GM23338 (cell line): ENCODE measurements around the gene CLIP2. TPM values are rescaled to one million over a fixed set of nuclear protein-coding genes. Genes with fewer than 3 reads are reported as not detected.

Experiments
- ATAC-seq: fragments of 200-7000 bp; cut with Tn5 transposase; 3 replicates; pipeline ENCODE4 v1.9.1; 2020
- DNase-seq: peaks from one replicate; pipeline ENCODE4 v3.0.0-alpha.2; 2015; ENCODE audit warnings: low spot score
- H2AFZ ChIP-seq: fragments of 200-600 bp; sonication (generic); 2 replicates; pipeline ENCODE4 v1.8.0; 2016; ENCODE audit warnings: antibody characterized with exemption, mild to moderate bottlenecking, moderate library complexity
- H3F3A ChIP-seq: fragments of 200-600 bp; sonication (generic); replicated peaks from 2 replicates; pipeline ENCODE4 v1.8.0; 2017; ENCODE audit warnings: antibody characterized with exemption, mixed run types, low read depth
- H3K27ac ChIP-seq: fragments of 200-600 bp; sonication (generic); 2 replicates; pipeline ENCODE4 v1.6.1; 2016; ENCODE audit warnings: low read depth
- H3K27me3 ChIP-seq: fragments of 200-600 bp; sonication (generic); 2 replicates; pipeline ENCODE4 v1.8.0; 2016; ENCODE audit warnings: mild to moderate bottlenecking, mixed run types, moderate library complexity; ENCODE audit not compliant: insufficient read depth
- H3K36me3 ChIP-seq: fragments of 200-600 bp; sonication (generic); 2 replicates; pipeline ENCODE4 v1.8.0; 2016; ENCODE audit warnings: mild to moderate bottlenecking; ENCODE audit not compliant: insufficient read depth
- H3K4me1 ChIP-seq: fragments of 200-600 bp; sonication (generic); 2 replicates; pipeline ENCODE4 v1.8.0; 2016; ENCODE audit warnings: mild to moderate bottlenecking, moderate library complexity; ENCODE audit not compliant: insufficient read depth
- H3K4me2 ChIP-seq: fragments of 200-600 bp; sonication (generic); 2 replicates; pipeline ENCODE4 v1.7.1; 2017; ENCODE audit warnings: mixed run types
- H3K4me3 ChIP-seq: fragments of 200-600 bp; sonication (generic); 2 replicates; pipeline ENCODE4 v1.6.1; 2016; ENCODE audit warnings: mixed run types
- H3K79me2 ChIP-seq: fragments of 200-600 bp; sonication (generic); replicated peaks from 2 replicates; pipeline ENCODE4 v1.8.0; 2017; ENCODE audit warnings: mild to moderate bottlenecking; ENCODE audit not compliant: insufficient read depth
- H3K9me2 ChIP-seq: fragments of 200-600 bp; sonication (generic); 2 replicates; pipeline ENCODE4 v1.8.0; 2017; ENCODE audit not compliant: insufficient read depth
- H4K20me1 ChIP-seq: fragments of 200-600 bp; sonication (generic); replicated peaks from 2 replicates; pipeline ENCODE4 v1.8.0; 2017; ENCODE audit warnings: mild to moderate bottlenecking; ENCODE audit not compliant: insufficient read depth
- H3K27ac Mint-ChIP-seq: 2 replicates; pipeline ENCODE4 v1.8.0; 2020; ENCODE audit warnings: inconsistent platforms, mild to moderate bottlenecking, moderate library complexity, mixed read lengths
- H3K27me3 Mint-ChIP-seq: 3 replicates; pipeline ENCODE4 v1.8.0; 2022; ENCODE audit warnings: low read depth, mild to moderate bottlenecking, moderate library complexity, mixed read lengths, inconsistent platforms; ENCODE audit not compliant: insufficient read depth, poor library complexity
- H3K36me3 Mint-ChIP-seq: 3 replicates; pipeline ENCODE4 v1.8.0; 2021; ENCODE audit warnings: low read depth, mild to moderate bottlenecking, inconsistent platforms, moderate library complexity, mixed read lengths
- H3K4me1 Mint-ChIP-seq: 3 replicates; pipeline ENCODE4 v1.8.0; 2020; ENCODE audit warnings: mild to moderate bottlenecking, inconsistent platforms, mixed read lengths
- H3K4me3 Mint-ChIP-seq: 3 replicates; pipeline ENCODE4 v1.8.0; 2021; ENCODE audit warnings: moderate library complexity, mild to moderate bottlenecking, inconsistent platforms, mixed read lengths
- H3K9me3 Mint-ChIP-seq: 3 replicates; pipeline ENCODE4 v1.8.0; 2020; ENCODE audit warnings: moderate library complexity, mild to moderate bottlenecking, inconsistent platforms, mixed read lengths
- EZH2phosphoT487 ChIP-seq: fragments of 200-600 bp; sonication (generic); IDR thresholded peaks from one replicate; pipeline ENCODE4 v1.8.1; 2018; ENCODE audit warnings: antibody characterized with exemption; ENCODE audit not compliant: unreplicated experiment
- JUNB ChIP-seq: IDR thresholded peaks from one replicate; pipeline ENCODE4 v1.6.1; 2016; ENCODE audit warnings: antibody characterized with exemption; ENCODE audit not compliant: unreplicated experiment
- STAT1 ChIP-seq: IDR thresholded peaks from one replicate; pipeline ENCODE4 v1.6.1; 2016; ENCODE audit warnings: antibody characterized with exemption; ENCODE audit not compliant: unreplicated experiment
- ZNF114 ChIP-seq: fragments of 250-450 bp; sonication (Bioruptor Pico); IDR thresholded peaks from 2 replicates; pipeline ENCODE4 v1.5.0; 2020; ENCODE audit warnings: mild to moderate bottlenecking, moderate library complexity
- ZNF462 ChIP-seq: fragments of 250-450 bp; sonication (Bioruptor Pico); IDR thresholded peaks from 2 replicates; pipeline ENCODE4 v1.5.0; 2020; ENCODE audit warnings: mild to moderate bottlenecking, moderate library complexity
- polyA plus RNA-seq: library from polyadenylated mRNA; unstranded; fragments of >200 nt; fragmentation: Nextera tagmentation; extraction: Ambion mirVana; gene quantifications from 2 replicates; pipeline ENCODE4 v1.2.1, GENCODE V29; 2016
- total RNA-seq: library from RNA; depleted of rRNA; stranded (reverse); fragments of >200 nt; shearing (Covaris generic); gene quantifications from 2 replicates; pipeline ENCODE4 v1.2.3, GENCODE V29; 2014

Gene CLIP2
- total and polyA plus RNA-seq, 2 experiments from 2014 or later: 8.1 to 51.9 TPM

GRCh38 chr7:74318043-74318442 is 28.8 kb downstream of the CLIP2 start:
- Mint-ChIP-seq H3K36me3 (peaks cover 31% of the 10 kb centered on the region), H3K4me3 (no peak overlapping the region)
- H3K36me3 ChIP-seq: no peaks in the 10 kb centered on the region

More at GRCh38 chr7:74318043-74318442, 28.8 kb downstream of the CLIP2 start:
- Mint-ChIP-seq H3K4me1 (peaks cover 8% of the 10 kb centered on the region), H3K27ac (no peak overlapping the region), H3K9me3 (no peaks in the 10 kb centered on the region), H3K27me3 (peaks cover 20% of the 10 kb centered on the region)
- no peak for TF ChIP-seq EZH2phosphoT487
- no peak for TF ChIP-seq STAT1
- TF ChIP-seq JUNB: no peak
- no peak for TF ChIP-seq ZNF114 (CRISPR knock-in tag)
- no peak for TF ChIP-seq ZNF462 (CRISPR knock-in tag)
- H3K79me2 ChIP-seq: peaks cover 6% of the 10 kb centered on the region
- no peaks in the 10 kb centered on the region; the same call in 1 of the 2 replicates for H3K4me1 ChIP-seq
- no peaks in the 10 kb centered on the region for H3K9me2 ChIP-seq
- H4K20me1 ChIP-seq: no peaks in the 10 kb centered on the region; the same call in 1 of the 2 replicates
- no peak overlapping the region for H3K4me3 ChIP-seq
- ATAC-seq (no peak), DNase-seq (no peak)
- no peak overlapping the region for H3K27ac ChIP-seq
- no peak overlapping the region for H3K4me2 ChIP-seq
- H2AFZ ChIP-seq: no peak overlapping the region
- no peaks in the 10 kb centered on the region for H3K27me3 ChIP-seq
- peaks cover 3% of the 10 kb centered on the region; the same call in 1 of the 2 replicates for H3F3A ChIP-seq
